ENCODE measurements around the gene SSR1.
"Not testable (repeated sequence)": the region's sequence is repeated elsewhere in the genome, so short reads cannot be mapped to it uniquely, and the experiment has no call there.

SSR1 gene

DNA sequence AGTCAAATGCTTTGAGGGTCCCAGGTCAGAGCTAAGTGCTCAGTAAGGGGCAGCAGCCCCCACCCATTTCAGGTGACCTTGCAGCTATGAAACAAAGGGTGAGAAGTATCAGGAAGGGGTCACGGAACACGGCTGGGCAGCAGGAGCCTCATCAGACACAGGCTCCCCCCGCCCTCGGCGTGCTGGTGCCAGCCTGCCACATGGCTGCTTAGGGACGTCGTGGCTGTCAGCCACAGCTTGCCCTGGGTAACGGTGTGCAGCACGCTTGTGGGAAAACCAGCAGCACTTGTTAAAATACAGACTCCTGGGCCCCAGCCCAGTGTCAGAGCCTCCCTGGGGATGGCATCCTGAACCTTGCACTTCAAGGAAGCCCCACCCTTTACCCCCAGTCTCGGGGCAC lies 39.3 kb downstream of the SSR1 start:
- no peak for DNase-seq

DNA sequence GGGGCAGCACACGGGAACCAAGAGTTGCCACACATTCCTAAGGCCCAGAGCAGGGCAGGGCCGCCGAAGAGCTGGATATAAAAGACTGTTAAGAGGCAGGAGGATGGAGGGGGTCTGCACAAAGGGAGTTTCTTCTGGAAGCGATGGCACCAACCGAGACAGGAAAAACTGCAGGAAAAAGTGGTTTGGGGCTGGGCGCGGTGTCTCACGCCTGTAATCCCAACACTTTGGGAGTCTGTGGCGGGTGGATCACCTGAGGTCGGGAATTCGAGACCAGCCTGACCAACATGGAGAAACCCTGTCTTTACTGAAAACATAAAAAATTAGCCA lies 41.8 kb downstream of the SSR1 start:
- no peak for DNase-seq

- DNase-seq: no peak
Measured at GRCh38 chr6:7270320-7271204, 42.4 kb downstream of the SSR1 start.

- DNase-seq: no peak
Measured at GRCh38 chr6:7269816-7270215, 43.2 kb downstream of the SSR1 start.

DNA sequence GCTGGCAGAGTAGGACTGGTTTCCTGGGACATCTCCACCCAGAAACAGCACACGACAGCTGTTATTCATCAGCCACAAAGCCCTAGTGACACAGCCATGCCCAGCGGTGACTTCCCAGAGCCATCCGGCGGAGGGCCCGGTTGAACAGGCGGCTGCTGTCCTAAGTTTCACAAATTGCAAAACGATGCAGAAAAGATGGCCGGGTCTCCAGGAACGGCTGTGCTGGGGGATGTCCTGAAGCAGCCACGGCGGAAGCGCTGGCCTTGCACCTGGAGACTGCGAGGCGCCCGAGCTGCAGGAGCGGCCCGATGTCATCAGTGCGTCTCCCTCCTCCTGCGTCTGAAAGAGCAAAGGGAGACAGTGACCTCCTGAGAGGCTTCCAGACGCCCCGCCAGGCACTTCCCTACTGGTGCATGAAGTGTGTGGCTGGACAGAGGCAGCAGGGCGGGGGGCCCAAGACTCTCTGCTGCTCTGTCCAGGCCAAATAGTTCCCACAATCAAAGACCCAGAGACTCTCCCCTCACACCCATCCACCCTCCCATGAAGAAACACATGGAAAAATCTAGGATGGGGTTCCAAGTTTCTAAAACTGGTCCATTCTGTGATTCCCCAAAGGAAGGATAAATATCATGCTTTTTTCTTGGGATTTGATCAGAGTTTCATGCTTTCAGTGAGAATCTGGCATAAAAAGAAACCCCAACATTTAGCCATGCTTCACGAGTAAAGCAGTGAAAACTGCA lies 44.0 kb downstream of the SSR1 start:
- no peak for DNase-seq

DNA sequence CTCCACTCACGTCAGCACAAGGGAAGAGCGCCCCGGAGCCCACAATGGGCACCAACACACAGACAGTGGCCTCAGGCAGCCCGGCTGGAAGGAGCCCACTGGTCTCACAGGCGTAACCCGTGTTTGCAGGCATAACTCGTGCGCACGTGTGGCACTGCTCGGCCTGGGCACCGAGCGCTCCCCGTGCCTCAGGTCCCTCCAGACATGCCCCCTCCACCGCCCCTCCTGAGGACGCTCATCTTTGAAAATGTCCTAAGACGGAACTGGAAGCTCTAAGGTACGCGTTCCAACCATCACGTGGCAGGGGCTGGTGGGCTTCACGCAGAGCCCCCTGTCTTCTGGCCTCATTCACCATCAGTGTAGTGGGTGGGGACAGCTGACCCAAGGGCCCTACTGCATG lies 44.6 kb downstream of the SSR1 start:
- no peak for DNase-seq

- peak; percentile 87 for DNase-seq
Measured at GRCh38 chr6:7267466-7268091, 45.4 kb downstream of the SSR1 start.

DNA sequence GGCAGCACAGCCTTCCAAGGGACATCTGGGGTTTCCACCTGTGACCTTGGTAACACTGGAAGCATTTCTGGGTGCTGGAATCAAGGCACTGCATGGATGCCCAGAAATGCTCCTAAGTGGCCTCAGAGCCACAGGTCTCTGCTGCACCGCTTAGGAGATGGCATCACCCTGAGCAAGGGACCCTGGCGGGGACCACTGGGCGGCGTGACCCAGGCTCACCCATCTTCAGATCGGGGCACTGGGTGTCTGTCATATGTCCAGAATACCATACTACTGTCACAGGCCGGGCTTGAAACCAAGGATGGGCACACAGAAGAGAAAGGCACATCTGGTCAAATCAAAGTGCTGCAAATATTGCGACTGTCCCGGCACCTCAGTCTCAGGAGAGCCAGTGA lies 45.9 kb downstream of the SSR1 start:
- DNase-seq: no peak

GRCh38 chr6:7265385-7265726 lies 47.6 kb downstream of the SSR1 start:
- not testable (repeated sequence) for DNase-seq

- no peak for DNase-seq
Measured at GRCh38 chr6:7264686-7265384, 48.2 kb downstream of the SSR1 start.

DNA sequence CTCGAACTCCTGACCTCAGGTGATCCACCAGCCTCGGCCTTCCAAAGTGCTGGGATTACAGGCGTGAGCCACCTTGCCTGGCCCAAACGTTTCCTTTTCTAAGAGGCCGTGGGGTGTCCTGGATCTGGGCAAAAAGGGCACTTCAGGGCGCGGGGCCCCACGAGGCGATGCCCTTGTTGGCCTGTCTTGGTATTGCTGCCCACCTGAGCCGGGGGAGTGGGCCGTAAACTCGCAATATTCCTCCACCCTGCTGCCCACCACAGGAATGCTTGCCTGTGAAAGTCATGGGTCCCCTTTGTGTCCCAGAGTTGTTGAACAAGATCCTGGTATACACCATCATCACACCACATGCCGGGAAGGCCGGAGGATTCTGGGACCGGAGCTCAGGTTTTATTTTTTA lies 49.0 kb downstream of the SSR1 start:
- no peak for DNase-seq

GRCh38 chr6:7263519-7263805 lies 49.5 kb downstream of the SSR1 start:
- not testable (repeated sequence) for DNase-seq

DNA sequence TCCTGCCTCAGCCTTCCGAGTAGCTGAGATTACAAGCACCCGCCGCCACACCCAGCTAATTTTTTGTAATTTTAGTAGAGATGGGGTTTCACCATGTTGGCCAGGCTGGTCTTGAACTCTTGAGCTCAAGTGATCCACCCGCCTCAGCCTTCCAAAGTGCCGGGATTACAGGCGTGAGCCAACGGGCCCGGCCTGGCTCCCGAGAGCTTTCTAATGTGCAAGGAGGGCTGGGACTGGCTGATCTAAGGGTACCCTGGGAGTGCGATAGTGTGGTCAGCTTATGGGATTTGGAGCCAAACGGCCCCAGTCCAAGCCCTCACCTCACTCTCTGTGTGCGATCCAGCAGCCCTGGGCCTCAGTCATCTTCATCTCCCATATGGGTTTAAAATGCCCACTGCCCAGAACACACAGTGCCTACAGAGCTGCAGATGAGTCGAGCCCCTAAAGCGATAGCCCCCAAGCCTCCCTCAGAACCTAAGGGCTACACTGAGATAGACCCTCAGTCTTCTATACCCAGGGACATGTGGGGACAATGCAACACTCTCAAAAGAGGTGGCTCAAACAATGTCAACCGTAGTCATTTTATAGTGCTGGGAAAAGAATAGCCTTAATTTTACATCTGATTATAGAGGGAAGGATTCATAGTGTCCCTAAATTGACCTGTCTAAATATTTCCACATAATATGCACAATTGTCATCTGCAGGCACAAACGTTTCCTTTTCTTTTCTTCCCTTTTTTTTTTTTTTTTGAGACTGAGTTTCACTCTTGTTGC lies 50.1 kb downstream of the SSR1 start:
- peak; percentile 54 for DNase-seq

GRCh38 chr6:7261852-7262461 lies 51.0 kb downstream of the SSR1 start:
- peak; percentile 42 for DNase-seq

GRCh38 chr6:7261032-7261841 lies 51.8 kb downstream of the SSR1 start:
- DNase-seq: peak; percentile 92

- no peak for DNase-seq
Measured at GRCh38 chr6:7260291-7261031, 52.5 kb downstream of the SSR1 start.

DNA sequence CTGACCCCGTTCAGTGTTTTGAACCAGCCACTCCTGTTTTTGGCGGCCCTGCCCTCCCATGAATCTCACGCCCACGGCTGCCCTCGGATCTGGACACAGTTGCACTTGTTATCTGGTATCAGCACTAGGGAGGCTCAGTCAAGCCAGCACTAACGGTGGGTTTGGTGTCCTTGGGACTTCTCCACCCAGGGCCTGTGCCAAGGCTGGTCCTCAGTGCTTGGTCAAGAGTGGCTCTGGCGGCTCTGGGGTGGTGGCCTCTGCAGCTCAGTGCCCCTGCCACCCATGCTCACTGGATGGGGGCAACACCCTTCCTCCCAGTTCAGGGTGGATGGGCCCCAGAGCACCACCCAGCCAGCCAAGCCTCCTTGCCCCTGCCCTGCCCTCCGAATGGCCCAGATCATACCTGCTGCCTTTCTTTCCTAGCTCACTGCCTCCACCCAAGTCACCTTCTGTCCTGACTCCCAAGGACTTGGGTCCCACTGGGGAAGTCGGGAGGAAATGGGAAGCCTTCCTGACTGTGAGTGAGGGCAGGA lies 54.7 kb downstream of the SSR1 start:
- no peak for DNase-seq

- DNase-seq: no peak
Measured at GRCh38 chr6:7257521-7258230, 55.3 kb downstream of the SSR1 start.

DNA sequence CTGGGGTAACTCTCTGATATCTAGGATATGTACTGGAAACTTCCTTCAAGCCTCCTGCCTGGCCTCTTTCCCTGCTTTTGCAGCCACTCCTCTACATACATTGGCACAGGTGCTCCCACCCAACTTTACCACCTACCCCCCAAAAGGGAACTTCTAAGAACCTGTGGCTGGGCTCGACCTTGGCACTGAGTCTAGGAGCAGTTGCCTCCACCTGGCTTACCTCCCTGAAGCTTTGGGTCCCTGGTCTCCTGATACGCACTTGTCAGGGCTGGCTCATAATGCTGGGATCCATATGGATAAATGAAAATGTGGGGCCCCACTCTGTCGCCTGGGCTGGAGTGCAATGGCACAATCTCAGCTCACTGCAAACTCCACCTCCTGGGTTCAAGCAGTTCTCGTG lies 56.2 kb downstream of the SSR1 start:
- no peak for DNase-seq

DNA sequence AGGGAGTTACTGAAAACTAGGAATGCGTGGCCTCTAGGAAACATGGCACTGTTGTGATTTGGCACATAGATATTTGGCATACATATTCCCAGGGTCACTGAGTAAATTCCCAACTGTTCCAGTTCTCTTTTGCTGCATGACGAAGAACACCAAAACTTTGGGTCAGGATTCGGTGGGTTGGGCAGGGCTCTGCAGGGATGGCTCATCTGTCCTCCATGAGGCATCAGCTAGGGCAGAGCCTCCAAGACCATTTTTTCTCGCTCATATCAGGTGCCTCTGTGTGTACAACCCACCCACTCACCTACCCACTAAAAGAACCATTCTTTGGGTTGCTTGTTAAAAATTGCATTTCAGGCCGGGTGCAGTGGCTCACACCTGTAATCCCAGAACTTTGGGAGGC lies 57.1 kb downstream of the SSR1 start:
- DNase-seq: no peak

All from suppressor macrophage treated with lipopolysaccharide for 4 hours (primary cell).